GM10248 (cell line): Measurements from ENCODE around the gene DMKN.

Experiments
- CTCF ChIA-PET: fragments of 300-600 bp; sonication (Branson Sonifier 250); formaldehyde crosslinking; extraction: SDS; loops from one replicate; lab custom pipeline; 2021; ENCODE audit warnings: antibody characterized with exemption; lab: Yijun Ruan, JAX
- POLR2A ChIA-PET: fragments of 350-650 bp; sonication (Branson Sonifier 250); formaldehyde crosslinking; extraction: SDS; loops from one replicate; lab custom pipeline; 2020; ENCODE audit warnings: antibody characterized with exemption; lab: Yijun Ruan, JAX
- DNase-seq: peaks from one replicate; pipeline ENCODE4 v3.0.0; 2012; ENCODE audit errors: extremely low spot score
- CTCF ChIP-seq: IDR thresholded peaks from 2 replicates; pipeline ENCODE4 v1.5.1; 2012; ENCODE audit warnings: mild to moderate bottlenecking, low read depth; ENCODE audit errors: extremely low read depth, missing control alignments, control extremely low read depth

The DMKN gene

GRCh38 chr19:35458731-35459391, 54.6 kb downstream of the DMKN start:
- CTCF ChIA-PET: interaction anchor here (1.0 to 6.9 kb wide), 9 partner anchors 8 to 106 kb away, joined by 3 to 36 read pairs (median 4); no protein-coding TSS in a partner anchor
- TF ChIP-seq CTCF: no peak
- peak; percentile 66 for DNase-seq
- POLR2A ChIA-PET: no interaction called here

GRCh38 chr19:35458192-35458591, 55.3 kb downstream of the DMKN start:
- CTCF ChIA-PET: interaction anchor here (0.9 to 6.9 kb wide), 3 partner anchors 11 to 105 kb away, joined by 5 to 36 read pairs (median 36); no protein-coding TSS in a partner anchor
- DNase-seq: no peak
- TF ChIP-seq CTCF: no peak
- POLR2A ChIA-PET: no interaction called here

- ChIA-PET POLR2A (no interaction called here), CTCF (interaction anchor here (0.9 to 5.4 kb wide), 4 partner anchors 12 to 104 kb away, joined by 5 to 36 read pairs (median 7); no protein-coding TSS in a partner anchor)
- no peak for TF ChIP-seq CTCF
- peak; percentile 58 for DNase-seq
Measured at GRCh38 chr19:35457173-35457572, 56.3 kb downstream of the DMKN start.

GRCh38 chr19:35455616-35456201, 57.7 kb downstream of the DMKN start:
- ChIA-PET CTCF (interaction anchor here (1.3 to 5.4 kb wide), 2 partner anchors 13 to 14 kb away, joined by 3 to 36 read pairs; no protein-coding TSS in a partner anchor), POLR2A (interaction anchor here (0.7 kb wide), 1 partner anchor 67 kb away, joined by 3 read pairs; no protein-coding TSS in a partner anchor)
- no peak for TF ChIP-seq CTCF
- DNase-seq: no peak

- TF ChIP-seq CTCF: no peak
- no peak for DNase-seq
- ChIA-PET POLR2A (interaction anchor here (0.7 kb wide), 1 partner anchor 66 kb away, joined by 3 read pairs; no protein-coding TSS in a partner anchor), CTCF (interaction anchor here (1.0 to 2.5 kb wide), 6 partner anchors 13 to 78 kb away, joined by 3 to 7 read pairs (median 4); no protein-coding TSS in a partner anchor)
Measured at GRCh38 chr19:35454663-35455062, 58.8 kb downstream of the DMKN start.

- ChIA-PET CTCF (interaction anchor here (1.2 to 3.1 kb wide), 10 partner anchors 8 to 99 kb away, joined by 3 to 13 read pairs (median 4); no protein-coding TSS in a partner anchor), POLR2A (interaction anchor here (0.6 to 1.3 kb wide), 3 partner anchors 11 to 75 kb away, joined by 3 to 4 read pairs (median 4); no protein-coding TSS in a partner anchor)
Measured at GRCh38 chr19:35451338-35452096, 61.9 kb downstream of the DMKN start.

More at GRCh38 chr19:35451338-35452096, 61.9 kb downstream of the DMKN start:
- TF ChIP-seq CTCF: no peak
- DNase-seq: peak; percentile 76
